ENCODE data around the gene JARID2. TPM values are rescaled to one million over a fixed set of nuclear protein-coding genes. Genes with fewer than 3 reads are reported as not detected.

Gene JARID2
- total RNA-seq, 1 experiment from 2014 or later: 23.6 TPM

GRCh38 chr6:15487262-15487661 is 241.4 kb downstream of the JARID2 start (continued):
- TF ChIP-seq REST (IDR thresholded peaks at IDR 0.05; ENCODE audit: low read depth) (no peak), CEBPB (IDR thresholded peaks at IDR 0.05; ENCODE audit: low read depth) (no peak), POLR2AphosphoS5 (IDR thresholded peaks at IDR 0.05; ENCODE audit: low read depth, low read length) (no peak), SRF (IDR thresholded peaks at IDR 0.05; ENCODE audit: low read depth) (no peak), ZBTB33 (IDR thresholded peaks at IDR 0.05; ENCODE audit: extremely low read depth, insufficient replicate concordance, low read length) (no peak)

DNA sequence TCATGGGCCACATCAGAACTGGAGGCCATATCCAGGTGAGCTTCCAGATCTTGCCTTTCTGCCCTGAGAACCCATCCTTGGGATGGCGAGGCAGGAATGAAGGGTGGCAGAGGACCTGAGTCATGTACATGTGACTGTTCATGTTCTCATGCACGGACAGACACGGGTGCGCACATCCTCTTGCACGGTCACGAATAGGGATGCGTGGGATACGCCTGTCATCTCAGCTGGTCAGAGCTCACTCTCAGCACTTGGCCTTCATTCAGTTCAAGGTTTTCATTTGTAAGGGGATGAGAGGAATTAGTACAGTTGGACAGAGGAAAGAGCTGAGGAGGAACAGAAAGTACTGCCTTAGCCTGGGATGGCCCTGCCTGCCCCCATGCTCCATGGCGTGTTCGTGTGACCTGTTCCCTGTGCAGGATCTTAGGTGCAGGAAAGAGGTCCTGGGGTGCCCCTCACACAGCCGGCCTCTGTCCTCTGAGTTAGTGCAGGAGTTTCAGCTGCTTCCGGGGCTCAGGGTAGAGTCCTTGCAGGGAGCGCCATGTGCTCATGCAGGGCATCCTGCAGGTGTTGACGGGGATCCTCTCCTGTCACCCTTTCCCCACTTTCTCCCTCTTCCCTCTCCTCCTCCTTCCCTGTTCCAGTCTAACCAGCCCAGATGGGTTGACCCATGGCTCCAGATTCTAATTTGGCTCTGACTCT is 243.5 kb downstream of the JARID2 start:
- intact Hi-C loops (cut with micrococcal nuclease): no loop called here
- no peak overlapping the region for H3K4me2 ChIP-seq (ENCODE audit: low read length)
- no peak for ATAC-seq
- no peak overlapping the region for H3K27ac ChIP-seq (ENCODE audit: low read depth, low read length)
- H3K79me2 ChIP-seq (ENCODE audit: insufficient read depth, low read length): no peaks in the 10 kb centered on the region; the same call in 1 of the 2 replicates
- DNase-seq (ENCODE audit: low read depth, low spot score): no peak
- no peak overlapping the region for H3K9ac ChIP-seq (ENCODE audit: low read length)
- no peak overlapping the region for H2AFZ ChIP-seq (ENCODE audit: low read depth, low read length, poor library complexity, severe bottlenecking)
- no peaks in the 10 kb centered on the region for H3K27me3 ChIP-seq (ENCODE audit: insufficient read depth, low read length)
- BruUV-seq (replicated peaks): no TSS peak
- RAD21 ChIA-PET (ENCODE audit: low non-redundant PET in 1 of 2, low total read pairs in 2 of 2, uncharacterized antibody in 2 of 2, unreplicated experiment in 2 of 2): no interaction called here
- no peak overlapping the region for H3K4me3 ChIP-seq (replicated peaks in 1 of 2; ENCODE audit: low read depth in 1 of 2, low read length in 2 of 2)
- POLR2A ChIA-PET: no interaction called here
- H3K4me1 ChIP-seq (ENCODE audit: control insufficient read depth in 1 of 2, insufficient read depth in 2 of 2, low read length in 2 of 2): no peaks in the 10 kb centered on the region
- no peaks in the 10 kb centered on the region for H3K9me3 ChIP-seq (ENCODE audit: control insufficient read depth in 1 of 2, insufficient read depth in 1 of 2, low read depth in 1 of 2, low read length in 2 of 2)
- H3K36me3 ChIP-seq (ENCODE audit: control insufficient read depth in 1 of 2, insufficient read depth in 2 of 2, low read length in 2 of 2): 0 out of 4 replicates have a peak, but pooled peaks cover 0 to 2% of the 10 kb centered on the region in 2 experiments
- CTCF ChIA-PET: no interaction called here
- H3K9me2 ChIP-seq (ENCODE audit: insufficient read depth): no peaks in the 10 kb centered on the region
- TF ChIP-seq, protein P1, sequence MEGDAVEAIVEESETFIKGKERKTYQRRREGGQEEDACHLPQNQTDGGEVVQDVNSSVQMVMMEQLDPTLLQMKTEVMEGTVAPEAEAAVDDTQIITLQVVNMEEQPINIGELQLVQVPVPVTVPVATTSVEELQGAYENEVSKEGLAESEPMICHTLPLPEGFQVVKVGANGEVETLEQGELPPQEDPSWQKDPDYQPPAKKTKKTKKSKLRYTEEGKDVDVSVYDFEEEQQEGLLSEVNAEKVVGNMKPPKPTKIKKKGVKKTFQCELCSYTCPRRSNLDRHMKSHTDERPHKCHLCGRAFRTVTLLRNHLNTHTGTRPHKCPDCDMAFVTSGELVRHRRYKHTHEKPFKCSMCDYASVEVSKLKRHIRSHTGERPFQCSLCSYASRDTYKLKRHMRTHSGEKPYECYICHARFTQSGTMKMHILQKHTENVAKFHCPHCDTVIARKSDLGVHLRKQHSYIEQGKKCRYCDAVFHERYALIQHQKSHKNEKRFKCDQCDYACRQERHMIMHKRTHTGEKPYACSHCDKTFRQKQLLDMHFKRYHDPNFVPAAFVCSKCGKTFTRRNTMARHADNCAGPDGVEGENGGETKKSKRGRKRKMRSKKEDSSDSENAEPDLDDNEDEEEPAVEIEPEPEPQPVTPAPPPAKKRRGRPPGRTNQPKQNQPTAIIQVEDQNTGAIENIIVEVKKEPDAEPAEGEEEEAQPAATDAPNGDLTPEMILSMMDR (IDR thresholded peaks at IDR 0.05 in 2 of 3, conservative IDR thresholded peaks at IDR 0.05 in 1 of 3; ENCODE audit: borderline replicate concordance in 1 of 3, insufficient read depth in 1 of 3, low read depth in 2 of 3, low read length in 2 of 3): no peak
- TF ChIP-seq FOSL1 (IDR thresholded peaks at IDR 0.05; ENCODE audit: low read depth): no peak
- no peak for TF ChIP-seq EZH2 (IDR thresholded peaks at IDR 0.05)
- no peak for TF ChIP-seq ZNF274 (IDR thresholded peaks at IDR 0.05; ENCODE audit: low read depth, low read length)
- no peak for TF ChIP-seq SRF (IDR thresholded peaks at IDR 0.05; ENCODE audit: low read depth)
- TF ChIP-seq YY1 (IDR thresholded peaks at IDR 0.05; ENCODE audit: extremely low read depth, insufficient replicate concordance, low read depth, low read length): no peak
- no peak for TF ChIP-seq SP1 (IDR thresholded peaks at IDR 0.05; ENCODE audit: low read depth)
- TF ChIP-seq EGR1 (IDR thresholded peaks at IDR 0.05; ENCODE audit: low read depth): no peak
- no peak for TF ChIP-seq EZH2phosphoT487 (IDR thresholded peaks at IDR 0.05; ENCODE audit: borderline replicate concordance)
- TF ChIP-seq RAD21 (IDR thresholded peaks at IDR 0.05; ENCODE audit: low read depth): no peak
- H4K20me1 ChIP-seq (ENCODE audit: insufficient read depth): no peaks in the 10 kb centered on the region
